CD4-positive, alpha-beta T cell treated with Interleukin-17A for 1 hour (primary cell): Measurements from ENCODE around the gene POLQ.
"Not testable (repeated sequence)": the region's sequence is repeated elsewhere in the genome, so short reads cannot be mapped to it uniquely, and the experiment has no call there.

Experiments
- DNase-seq: peaks from one replicate; pipeline ENCODE4 v3.0.0-alpha.2; 2020

POLQ gene

GRCh38 chr3:121508389-121508788 lies 37.4 kb downstream of the POLQ start:
- DNase-seq = no peak

- DNase-seq = no peak
Measured at GRCh38 chr3:121505256-121505655, 40.5 kb downstream of the POLQ start.

- DNase-seq = no peak
Measured at GRCh38 chr3:121504618-121505017, 41.2 kb downstream of the POLQ start.

GRCh38 chr3:121496786-121497185 lies 49.0 kb downstream of the POLQ start:
- DNase-seq = no peak

- DNase-seq = no peak
Measured at GRCh38 chr3:121493431-121493830, 52.4 kb downstream of the POLQ start.

- DNase-seq = no peak
Measured at GRCh38 chr3:121491683-121492320, 54.0 kb downstream of the POLQ start.

GRCh38 chr3:121490161-121490560 lies 55.6 kb downstream of the POLQ start:
- DNase-seq = no peak

- no peak for DNase-seq
Measured at GRCh38 chr3:121488628-121489027, 57.2 kb downstream of the POLQ start.

- DNase-seq = no peak
Measured at GRCh38 chr3:121483290-121483689, 62.5 kb downstream of the POLQ start.

- DNase-seq = no peak
Measured at GRCh38 chr3:121482660-121483059, 63.1 kb downstream of the POLQ start.

GRCh38 chr3:121481106-121481880 lies 64.5 kb downstream of the POLQ start:
- no peak for DNase-seq

GRCh38 chr3:121477589-121477988 lies 68.2 kb downstream of the POLQ start:
- DNase-seq = no peak

- no peak for DNase-seq
Measured at GRCh38 chr3:121473001-121473400, 72.8 kb downstream of the POLQ start.

- DNase-seq = no peak
Measured at GRCh38 chr3:121467085-121467484, 78.7 kb downstream of the POLQ start.

GRCh38 chr3:121463745-121464144 lies 82.0 kb downstream of the POLQ start:
- DNase-seq = no peak

GRCh38 chr3:121462565-121462964 lies 83.2 kb downstream of the POLQ start:
- no peak for DNase-seq

GRCh38 chr3:121451752-121452151 lies 94.0 kb downstream of the POLQ start:
- not testable (repeated sequence) for DNase-seq

- no peak for DNase-seq
Measured at GRCh38 chr3:121443456-121443855, 102.3 kb downstream of the POLQ start.

GRCh38 chr3:121436641-121437040 lies 109.1 kb downstream of the POLQ start:
- DNase-seq = no peak

GRCh38 chr3:121436074-121436473 lies 109.7 kb downstream of the POLQ start:
- DNase-seq = no peak

GRCh38 chr3:121431726-121432517 lies 113.9 kb downstream of the POLQ start:
- peak; percentile 82 for DNase-seq

- no peak for DNase-seq
Measured at GRCh38 chr3:121430664-121431215, 115.0 kb downstream of the POLQ start.

GRCh38 chr3:121424549-121424948 lies 121.2 kb downstream of the POLQ start:
- DNase-seq = no peak
